Measurements from ENCODE around the gene LRRN3. TPM values are rescaled to one million over a fixed set of nuclear protein-coding genes. Genes with fewer than 3 reads are reported as not detected.
A peak's percentile ranks its signal among the peaks of the same experiment; 100 is the strongest.
"Not testable (repeated sequence)": the region's sequence is repeated elsewhere in the genome, so short reads cannot be mapped to it uniquely, and the experiment has no call there.

The LRRN3 gene
- 10.6 TPM for total RNA-seq
- long read RNA-seq, transcript LRRN3-201 (3 exons, 3,099 nt): major isoform, 8 of 13 reads
- long read RNA-seq, partial matches to known transcripts: 1 of 13 reads
- long read RNA-seq, other reads (novel, unspliced or antisense): 0 of 13 reads

- intact Hi-C loops (cut with micrococcal nuclease): loop anchor here (10.0 kb wide), 1 partner anchor 644 kb away; no protein-coding TSS in a partner anchor
- DNase-seq (peak; percentile 47), ATAC-seq (peak; percentile 99)
Observed at GRCh38 chr7:111090846-111091245, at the start of gene LRRN3. LRRN3 (plus strand) TSS chr7:111091127; CDS start chr7:111122773, 31,646 bp downstream.

- ATAC-seq (no peak), DNase-seq (no peak)
- intact Hi-C loops (cut with micrococcal nuclease): no loop called here
Observed at GRCh38 chr7:111041577-111041976, 49.4 kb upstream of the LRRN3 start.

- intact Hi-C loops (cut with micrococcal nuclease): no loop called here
- ATAC-seq: no peak
Observed at GRCh38 chr7:111042842-111043241, 48.1 kb upstream of the LRRN3 start.

GRCh38 chr7:111043561-111043960 is 47.4 kb upstream of the LRRN3 start:
- DNase-seq: no peak
- intact Hi-C loops (cut with micrococcal nuclease): no loop called here
- no peak for ATAC-seq

More at GRCh38 chr7:111042842-111043241, 48.1 kb upstream of the LRRN3 start:
- no peak for DNase-seq

GRCh38 chr7:111045449-111045848 is 45.5 kb upstream of the LRRN3 start:
- ATAC-seq (peak; percentile 67), DNase-seq (no peak)
- intact Hi-C loops (cut with micrococcal nuclease): no loop called here

- intact Hi-C loops (cut with micrococcal nuclease): no loop called here
- ATAC-seq (no peak), DNase-seq (no peak)
Observed at GRCh38 chr7:111047595-111047994, 43.3 kb upstream of the LRRN3 start.

- intact Hi-C loops (cut with micrococcal nuclease): no loop called here
- no peak for ATAC-seq
- DNase-seq: no peak
Observed at GRCh38 chr7:111049971-111050680, 40.8 kb upstream of the LRRN3 start.

- DNase-seq (no peak), ATAC-seq (no peak)
- intact Hi-C loops (cut with micrococcal nuclease): no loop called here
Observed at GRCh38 chr7:111050875-111051416, 40.0 kb upstream of the LRRN3 start.

- DNase-seq (no peak), ATAC-seq (no peak)
- intact Hi-C loops (cut with micrococcal nuclease): no loop called here
Observed at GRCh38 chr7:111051832-111052231, 39.1 kb upstream of the LRRN3 start.

- ATAC-seq (no peak), DNase-seq (no peak)
- intact Hi-C loops (cut with micrococcal nuclease): no loop called here
Observed at GRCh38 chr7:111053035-111053434, 37.9 kb upstream of the LRRN3 start.

GRCh38 chr7:111056371-111056770 is 34.6 kb upstream of the LRRN3 start:
- DNase-seq: no peak
- ATAC-seq: no peak
- intact Hi-C loops (cut with micrococcal nuclease): no loop called here

GRCh38 chr7:111057066-111057465 is 33.9 kb upstream of the LRRN3 start:
- DNase-seq: no peak
- no peak for ATAC-seq
- intact Hi-C loops (cut with micrococcal nuclease): no loop called here

GRCh38 chr7:111059833-111060232 is 31.1 kb upstream of the LRRN3 start:
- no peak for ATAC-seq
- intact Hi-C loops (cut with micrococcal nuclease): no loop called here
- DNase-seq: no peak

GRCh38 chr7:111063166-111063565 is 27.8 kb upstream of the LRRN3 start:
- intact Hi-C loops (cut with micrococcal nuclease): no loop called here
- DNase-seq (no peak), ATAC-seq (no peak)

GRCh38 chr7:111067251-111067650 is 23.7 kb upstream of the LRRN3 start:
- intact Hi-C loops (cut with micrococcal nuclease): no loop called here
- DNase-seq: no peak
- ATAC-seq: no peak

- intact Hi-C loops (cut with micrococcal nuclease): no loop called here
- DNase-seq: no peak
- ATAC-seq: no peak
Observed at GRCh38 chr7:111067682-111068081, 23.2 kb upstream of the LRRN3 start.

GRCh38 chr7:111068618-111069017 is 22.3 kb upstream of the LRRN3 start:
- ATAC-seq: peak; percentile 37
- no peak for DNase-seq
- intact Hi-C loops (cut with micrococcal nuclease): no loop called here

GRCh38 chr7:111071556-111071955 is 19.4 kb upstream of the LRRN3 start:
- intact Hi-C loops (cut with micrococcal nuclease): no loop called here
- no peak for ATAC-seq
- DNase-seq: no peak

- ATAC-seq; DNase-seq; intact Hi-C loops (cut with micrococcal nuclease): not testable (repeated sequence)
Observed at GRCh38 chr7:111072658-111073057, 18.3 kb upstream of the LRRN3 start.

- no peak for DNase-seq
- intact Hi-C loops (cut with micrococcal nuclease): no loop called here
- no peak for ATAC-seq
Observed at GRCh38 chr7:111074071-111074747, 16.7 kb upstream of the LRRN3 start.
